HPDE6-E6E7 (cell line): ENCODE data around the gene MAP2K3.

Experiments used
- DNase-seq: peaks from one replicate; pipeline ENCODE4 v3.0.0; 2011; ENCODE audit warnings: missing footprints; ENCODE audit errors: extremely low spot score

Gene MAP2K3

GRCh38 chr17:21252796-21253645, 31.5 kb upstream of the MAP2K3 start, which contains the start of gene NATD1:
Gene NATD1, minus strand, starts transcription at chr17:21253410. Its CDS starts 146 bp downstream, at chr17:21253264.
- DNase-seq: peak; percentile 69

- no peak for DNase-seq
These were observed 30.7 kb upstream of the MAP2K3 start for GRCh38 chr17:21253646-21254441.

GRCh38 chr17:21258593-21258992, 25.9 kb upstream of the MAP2K3 start:
- no peak for DNase-seq

GRCh38 chr17:21262259-21262993, 22.1 kb upstream of the MAP2K3 start:
- DNase-seq: no peak

GRCh38 chr17:21263376-21263775, 21.1 kb upstream of the MAP2K3 start:
- no peak for DNase-seq

- DNase-seq: no peak
These were observed 15.8 kb upstream of the MAP2K3 start for GRCh38 chr17:21268596-21269188.

- no peak for DNase-seq
These were observed 15.1 kb upstream of the MAP2K3 start for GRCh38 chr17:21269394-21269793.

GRCh38 chr17:21271454-21272183, 12.9 kb upstream of the MAP2K3 start:
- DNase-seq: no peak

GRCh38 chr17:21272250-21272649, 12.3 kb upstream of the MAP2K3 start:
- DNase-seq: no peak

- no peak for DNase-seq
These were observed 11.4 kb upstream of the MAP2K3 start for GRCh38 chr17:21272881-21273792.

- no peak for DNase-seq
These were observed 9.4 kb upstream of the MAP2K3 start for GRCh38 chr17:21275047-21275578.

GRCh38 chr17:21275579-21276263, 8.8 kb upstream of the MAP2K3 start:
- no peak for DNase-seq

- DNase-seq: no peak
These were observed 8.3 kb upstream of the MAP2K3 start for GRCh38 chr17:21276264-21276588.

- DNase-seq: no peak
These were observed 7.2 kb upstream of the MAP2K3 start for GRCh38 chr17:21277332-21277731.

GRCh38 chr17:21278450-21279197, 5.9 kb upstream of the MAP2K3 start:
- DNase-seq: no peak

- no peak for DNase-seq
These were observed 5.3 kb upstream of the MAP2K3 start for GRCh38 chr17:21279198-21279535.

- DNase-seq: no peak
These were observed 4.9 kb upstream of the MAP2K3 start for GRCh38 chr17:21279582-21279981.

- DNase-seq: no peak
These were observed 4.4 kb upstream of the MAP2K3 start for GRCh38 chr17:21280081-21280518.

- no peak for DNase-seq
These were observed 2.3 kb upstream of the MAP2K3 start for GRCh38 chr17:21282231-21282630.
